ENCODE data around the gene APPL1. TPM values are rescaled to one million over a fixed set of nuclear protein-coding genes. Genes with fewer than 3 reads are reported as not detected.

The APPL1 gene
- total and polyA plus RNA-seq, 2 of the 8 experiments (the other 6 are each of a cell fraction or from before 2014, with no cell fraction given): 9.4 to 34.4 TPM

DNA sequence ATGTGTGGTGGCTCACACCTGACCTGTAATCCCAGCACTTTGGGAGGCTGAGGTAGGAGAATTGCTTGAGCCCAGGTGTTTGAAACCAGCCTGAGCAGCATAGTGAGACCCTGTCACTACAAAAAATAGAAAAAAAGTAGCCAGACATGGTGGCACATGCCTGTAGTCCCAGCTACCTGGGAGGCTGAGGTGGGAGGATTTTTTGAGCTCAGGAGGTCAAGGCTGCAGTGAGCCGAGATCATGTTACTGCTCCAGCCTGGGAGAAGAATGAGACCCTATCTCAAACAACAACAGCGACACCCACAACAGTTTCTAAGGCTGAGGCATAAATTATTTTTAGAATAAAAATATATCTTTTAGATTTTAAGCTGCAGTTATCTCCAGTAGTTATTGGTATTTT is 6.3 kb downstream of the APPL1 start (continued):
- TF ChIP-seq CEBPB (IDR thresholded peaks at IDR 0.05; ENCODE audit: low read depth, low read length) (no peak), RBBP5 (IDR thresholded peaks at IDR 0.05; ENCODE audit: borderline replicate concordance, low read depth, low read length) (no peak), RXRA (IDR thresholded peaks at IDR 0.05; ENCODE audit: insufficient read depth, low read depth, low read length) (no peak), HDAC2 (IDR thresholded peaks at IDR 0.05; ENCODE audit: borderline replicate concordance in 1 of 2, low read depth in 2 of 2, low read length in 2 of 2) (no peak), POLR2A (IDR thresholded peaks at IDR 0.05; ENCODE audit: control extremely low read depth in 1 of 2, low read depth in 2 of 2, low read length in 2 of 2) (no peak), SUZ12 (IDR thresholded peaks at IDR 0.05; ENCODE audit: low read length) (no peak)

Data from H1 (cell line).